H1 (cell line): Measurements from ENCODE around the gene KERA. TPM values are rescaled to one million over a fixed set of nuclear protein-coding genes. Genes with fewer than 3 reads are reported as not detected.

Experiments
- E2F6 ChIP-seq: IDR thresholded peaks from 2 replicates; pipeline ENCODE4 v1.6.1; 2012; ENCODE audit warnings: inconsistent platforms
- RAD21 ChIP-seq, 2 experiments: IDR thresholded peaks in 1 of 2; conservative IDR thresholded peaks in 1 of 2; 2 replicates each; pipeline ENCODE4 v1.6.1; 2011; ENCODE audit warnings: low read depth in 2 of 2, low read length in 2 of 2, improper control_type of control experiment in 1 of 2, inconsistent platforms in 1 of 2, mild to moderate bottlenecking in 1 of 2, moderate library complexity in 1 of 2
- SP2 ChIP-seq: IDR thresholded peaks from 2 replicates; pipeline ENCODE4 v1.6.1; 2012; ENCODE audit warnings: mild to moderate bottlenecking, low read length, inconsistent platforms
- TAF1 ChIP-seq: IDR thresholded peaks from 2 replicates; pipeline ENCODE4 v1.6.1; 2011; ENCODE audit warnings: mild to moderate bottlenecking, low read depth, low read length
- TCF12 ChIP-seq: IDR thresholded peaks from 2 replicates; pipeline ENCODE4 v1.6.1; 2011; ENCODE audit warnings: low read depth, mild to moderate bottlenecking, low read length
- ZNF274 ChIP-seq: IDR thresholded peaks from 2 replicates; pipeline ENCODE4 v1.7.0; 2012; ENCODE audit warnings: low read length, borderline replicate concordance; ENCODE audit errors: extremely low read depth
- polyA plus RNA-seq, 7 experiments: library from polyadenylated mRNA; depleted of rRNA in 3 of 7; stranded (reverse) in 5 of 7; unstranded in 2 of 7; fragments of >200 nt in 5 of 7; fragments of 200-250 nt in 2 of 7; gene quantifications; 1 replicate in 5 of 7; 2 replicates in 1 of 7; 4 replicates in 1 of 7; pipeline versions ENCODE4 v1.2.1 to v1.2.3, GENCODE V29; 2011 to 2013; ENCODE audit warnings: missing spikeins in 2 of 7, mixed read lengths in 2 of 7
- total RNA-seq: library from RNA; stranded (reverse); fragmentation: NEBNext Ultra II Directional; extraction: Animal tissue kit (Norgen Biotek cat#: 25700); gene quantifications from 2 replicates; pipeline ENCODE4 v1.2.1, GENCODE V29; 2021

Gene KERA
- total and polyA plus RNA-seq, 2 of the 8 experiments (the other 6 are each of a cell fraction or from before 2014, with no cell fraction given), result not detected

- TF ChIP-seq RAD21 (IDR thresholded peaks at IDR 0.05 in 1 of 2, conservative IDR thresholded peaks at IDR 0.05 in 1 of 2; ENCODE audit: low read depth in 2 of 2, low read length in 2 of 2), result no peak
- TF ChIP-seq SP2, result no peak
- no peak for TF ChIP-seq E2F6
- no peak for TF ChIP-seq TAF1
- no peak for TF ChIP-seq ZNF274
- no peak for TF ChIP-seq TCF12
These were observed 962 bp upstream of the KERA start (continued) for GRCh38 chr12:91058786-91059185.
